NCI-H1694 treated with DMSO at 0.1 percent for 48 hours (cell line): ENCODE measurements around the gene STIL.

ENCODE experiments used
- DNase-seq: peaks from one replicate; lab custom pipeline; 2025; lab: John Stamatoyannopoulos, UW

Gene STIL

DNA sequence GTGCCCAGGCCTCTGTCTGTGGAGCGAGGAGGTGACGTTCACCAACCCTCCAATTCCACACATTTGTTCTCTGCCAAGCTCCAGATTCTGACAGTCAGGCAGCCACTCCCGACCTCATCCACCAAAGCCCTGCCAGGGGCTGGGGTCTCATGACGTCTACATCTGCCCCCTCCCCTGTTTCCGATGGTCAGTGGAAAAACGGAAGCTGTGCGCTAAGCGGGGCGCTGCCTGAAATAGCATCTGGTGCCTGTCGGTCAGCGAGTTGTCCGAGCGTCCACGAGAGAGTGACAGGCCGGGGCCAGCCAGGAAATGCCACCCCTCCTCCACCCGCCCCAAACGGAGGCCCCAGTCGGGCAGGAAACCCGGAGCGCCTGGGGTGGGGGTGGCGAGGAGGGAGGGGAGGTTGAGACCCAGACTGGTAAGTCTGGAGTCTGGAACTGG is 78.7 kb downstream of the STIL start:
- no peak for DNase-seq

- no peak for DNase-seq
These were observed 80.8 kb downstream of the STIL start for GRCh38 chr1:47233186-47233585.

DNA sequence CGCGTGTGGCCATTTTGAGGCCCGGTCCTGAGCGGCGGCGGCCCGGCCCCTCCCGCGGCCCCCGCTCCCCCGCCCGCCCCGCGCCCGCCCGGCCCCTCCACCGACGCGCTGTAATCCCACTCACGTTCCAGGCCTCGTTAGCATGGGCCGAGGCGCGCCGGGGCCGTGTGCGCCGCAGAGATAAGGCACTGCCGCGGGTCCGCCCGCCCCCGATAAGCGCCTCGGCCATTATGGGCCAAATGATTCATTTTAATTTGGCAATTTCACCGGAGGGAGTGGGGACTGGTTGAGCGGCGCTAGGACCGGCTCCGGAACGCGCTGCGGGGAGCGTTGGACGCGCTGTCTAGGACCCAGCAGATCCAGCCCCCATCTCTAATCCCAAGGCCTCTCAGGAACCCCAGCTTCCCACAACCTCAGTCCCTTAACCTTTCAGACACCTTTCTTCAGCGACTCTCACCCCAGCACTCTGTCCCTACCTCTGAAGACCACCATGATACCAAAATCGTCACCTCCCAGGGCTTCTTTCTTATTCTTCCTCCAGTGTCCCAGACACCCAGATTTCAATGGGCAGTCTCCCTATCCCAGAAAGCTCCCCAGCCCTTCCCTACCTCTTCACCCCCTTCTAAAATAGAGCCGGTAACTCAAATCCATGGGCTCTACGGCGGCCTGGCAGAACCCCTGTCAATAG is 81.6 kb downstream of the STIL start, which contains the start of gene TAL1:
TAL1 (minus strand) TSS at position 39 of the 688 bp plus-strand sequence. CDS start 6,337 bp downstream, outside the sequence.
- no peak for DNase-seq

DNA sequence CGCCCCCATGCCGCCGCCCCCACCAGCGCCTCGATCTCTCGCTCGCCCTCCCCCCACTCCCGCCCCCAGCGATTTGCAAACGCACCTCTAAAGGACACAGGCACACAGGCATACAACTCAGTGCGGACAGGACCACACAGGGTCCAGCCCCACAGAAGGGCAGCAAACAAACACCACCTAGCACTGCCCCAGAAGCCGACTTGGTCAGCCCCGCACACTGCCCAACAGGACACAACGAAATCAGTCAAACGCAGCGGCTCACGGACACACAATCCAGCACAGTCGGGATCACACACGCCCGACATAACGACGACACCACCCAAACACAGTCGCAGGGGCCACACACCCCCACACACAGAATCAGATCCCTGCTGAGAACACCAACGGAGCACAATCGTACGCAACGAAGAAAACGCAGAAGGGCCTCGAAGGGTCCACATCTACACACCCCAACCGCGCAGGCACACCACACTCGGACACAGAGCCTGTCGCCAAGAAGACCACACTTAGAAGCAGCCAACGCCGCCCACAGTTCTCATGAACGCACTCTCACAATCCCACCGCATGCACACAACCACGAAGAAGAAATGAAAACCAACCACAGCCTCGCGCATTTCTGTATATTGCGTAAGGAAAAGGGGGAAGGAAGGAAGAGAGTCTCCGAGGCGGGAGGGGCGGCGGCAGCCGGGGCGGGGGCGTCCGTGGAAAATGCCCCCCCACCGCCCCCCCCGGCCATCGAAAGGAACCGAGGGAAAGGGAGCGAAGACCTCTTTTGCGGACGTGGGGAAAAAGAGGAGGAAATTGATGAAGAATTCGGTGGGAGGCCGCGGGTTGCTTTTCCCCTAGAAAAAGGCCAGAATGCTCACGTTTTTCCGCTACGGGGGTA is 82.4 kb downstream of the STIL start:
- no peak for DNase-seq

GRCh38 chr1:47230692-47231300 is 83.2 kb downstream of the STIL start:
- no peak for DNase-seq

DNA sequence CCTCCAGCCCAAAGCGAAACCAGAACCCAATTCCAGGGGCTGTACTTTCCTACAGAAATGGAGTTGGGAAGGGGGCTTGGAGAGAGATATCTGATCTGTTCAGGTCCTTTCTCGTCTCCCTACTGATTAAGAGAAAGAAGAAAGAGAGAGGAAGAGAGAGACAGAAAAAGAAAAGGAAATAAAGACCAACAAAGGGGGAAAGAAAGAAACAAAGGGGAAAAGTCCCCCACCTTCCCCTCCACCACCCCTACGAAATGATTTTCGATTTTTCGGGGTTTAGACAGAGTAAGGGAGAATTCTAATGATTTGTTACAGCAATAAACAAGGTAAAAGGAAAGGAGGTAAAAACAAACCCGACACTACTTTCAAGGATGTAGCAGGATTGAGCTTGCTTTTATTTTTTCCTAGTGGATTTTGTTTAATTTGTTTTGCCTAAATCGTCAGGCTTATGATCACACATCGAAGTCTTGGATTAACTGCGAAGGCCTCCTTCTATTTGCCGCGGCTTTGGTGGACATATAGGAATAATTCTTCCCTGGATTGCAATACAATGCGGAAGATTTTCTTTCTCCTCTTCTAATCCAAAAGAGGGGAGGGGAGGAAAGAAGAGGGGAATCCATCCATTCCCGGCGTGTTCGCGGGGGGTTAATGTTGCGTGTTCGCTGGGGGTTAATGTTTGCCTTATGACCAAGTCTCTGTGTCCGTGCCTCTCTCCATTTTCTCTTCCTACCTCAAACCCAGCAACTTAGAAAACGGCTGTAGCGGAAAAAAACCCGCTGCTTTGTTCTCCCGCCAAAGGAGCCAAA is 83.9 kb downstream of the STIL start:
- DNase-seq, result no peak

DNA sequence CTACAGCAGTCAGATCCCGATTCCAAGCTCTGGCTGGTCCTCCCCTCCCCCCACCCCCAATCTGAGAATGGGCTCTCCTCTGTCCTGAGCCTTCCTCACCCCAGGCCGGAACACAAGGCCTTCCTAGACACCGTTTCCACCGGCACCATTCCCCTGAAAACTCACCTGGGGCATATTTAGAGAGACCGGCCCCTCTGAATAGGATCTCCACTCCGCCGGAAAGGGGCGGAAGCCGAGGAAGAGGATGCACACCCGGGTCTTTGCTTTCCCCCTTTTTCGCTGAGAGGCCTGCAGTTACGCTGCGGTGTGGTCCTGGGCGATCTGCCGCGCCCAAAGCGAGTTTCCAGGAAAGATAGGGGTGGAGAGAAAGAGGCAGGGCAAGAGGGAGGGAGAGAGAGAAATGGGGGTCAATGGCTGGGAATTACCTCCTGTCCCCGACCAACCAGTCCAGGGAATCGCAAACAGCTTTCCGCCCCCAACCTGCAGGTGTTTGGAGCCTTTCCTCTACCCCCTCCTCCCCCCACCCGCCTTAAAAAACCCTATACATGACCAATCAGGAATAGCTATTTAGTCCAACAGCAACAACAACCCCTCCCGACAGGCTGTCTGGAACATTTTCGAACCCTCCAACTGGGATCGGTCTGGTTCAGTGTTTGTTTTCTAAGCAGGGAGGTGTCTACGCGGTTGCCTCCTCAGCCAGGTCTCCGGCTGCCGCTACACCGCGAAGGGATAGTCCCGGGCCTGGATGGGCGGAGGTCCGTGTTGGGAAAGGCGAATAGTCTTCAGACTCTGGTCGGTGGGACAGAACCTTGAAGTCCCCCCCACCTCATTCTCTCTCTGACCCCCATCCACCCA is 84.7 kb downstream of the STIL start:
- DNase-seq, result no peak

- no peak for DNase-seq
These were observed 85.3 kb downstream of the STIL start for GRCh38 chr1:47228644-47229030.

- no peak for DNase-seq
These were observed 86.4 kb downstream of the STIL start for GRCh38 chr1:47227341-47228232.

GRCh38 chr1:47226839-47227215 is 87.1 kb downstream of the STIL start:
- DNase-seq, result no peak

- no peak for DNase-seq
These were observed 87.7 kb downstream of the STIL start for GRCh38 chr1:47226121-47226838.

DNA sequence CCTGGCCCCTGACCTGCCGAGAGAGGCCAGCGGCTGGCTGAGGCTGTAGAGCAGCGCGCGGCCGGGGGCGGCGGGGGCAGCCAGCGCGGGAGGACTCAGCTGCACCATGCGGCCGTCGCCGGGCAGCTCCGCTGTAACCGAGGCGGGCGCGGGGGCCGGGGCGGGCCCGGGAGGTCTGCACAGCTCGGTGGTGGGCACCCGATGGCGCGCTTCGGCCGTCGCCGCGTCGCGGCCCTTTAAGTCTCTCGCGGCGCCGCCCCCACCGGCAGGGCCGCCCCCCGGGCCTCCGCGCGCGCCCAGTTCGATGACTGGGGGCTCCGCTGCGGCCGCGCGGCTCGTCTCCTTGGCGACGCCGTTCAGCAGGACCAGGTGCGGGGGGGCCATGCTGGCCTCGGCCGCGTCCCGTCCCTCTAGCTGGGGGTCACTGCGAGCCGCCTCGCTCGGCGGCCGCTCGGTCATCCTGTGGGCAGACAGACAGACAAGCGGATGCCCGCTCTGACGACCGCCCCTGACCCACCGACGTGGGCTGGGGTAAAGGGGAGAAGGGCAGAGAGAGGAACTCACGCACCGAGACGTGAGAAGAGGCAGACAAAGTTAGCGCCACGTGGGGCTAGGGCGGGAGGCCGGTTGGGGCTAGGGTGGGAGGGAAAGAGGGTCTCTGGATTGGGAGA is 88.4 kb downstream of the STIL start:
- no peak for DNase-seq

DNA sequence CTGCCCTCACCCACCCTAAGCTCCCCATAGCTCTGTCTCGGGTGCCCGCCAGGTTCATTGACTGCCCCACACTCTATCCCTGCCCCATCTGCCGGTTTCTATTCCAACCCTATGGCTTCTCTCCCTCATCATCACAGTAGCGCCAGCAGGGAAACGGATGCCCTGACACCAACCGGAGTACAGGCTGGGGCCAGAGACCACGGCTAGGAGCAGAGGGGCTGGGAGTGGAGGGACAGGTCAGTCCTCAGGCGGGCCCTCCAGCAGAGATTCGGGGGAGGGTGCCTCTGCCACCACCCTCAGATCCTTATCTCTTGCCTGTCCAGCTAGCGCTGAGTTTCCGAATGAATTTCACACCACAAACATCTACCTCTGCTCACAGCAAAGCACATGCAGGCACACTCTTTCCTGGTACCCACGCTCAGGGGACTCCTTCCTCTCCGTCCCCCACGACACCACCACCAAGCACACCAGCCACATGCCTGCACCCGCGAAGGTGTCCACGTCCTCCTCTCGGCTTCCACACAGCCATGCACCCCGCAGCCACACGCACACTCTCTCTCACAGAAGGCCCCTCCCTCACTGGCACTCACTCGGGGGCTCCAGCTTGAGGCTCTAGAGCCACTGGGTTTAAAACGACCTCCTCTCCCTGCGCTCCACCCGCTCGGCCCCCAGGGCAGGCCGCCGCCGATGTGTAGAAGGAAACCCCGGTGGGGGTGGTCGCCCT is 89.1 kb downstream of the STIL start:
- DNase-seq, result no peak

- no peak for DNase-seq
These were observed 89.8 kb downstream of the STIL start for GRCh38 chr1:47223921-47224675.

- no peak for DNase-seq
These were observed 90.6 kb downstream of the STIL start for GRCh38 chr1:47223174-47223920.

DNA sequence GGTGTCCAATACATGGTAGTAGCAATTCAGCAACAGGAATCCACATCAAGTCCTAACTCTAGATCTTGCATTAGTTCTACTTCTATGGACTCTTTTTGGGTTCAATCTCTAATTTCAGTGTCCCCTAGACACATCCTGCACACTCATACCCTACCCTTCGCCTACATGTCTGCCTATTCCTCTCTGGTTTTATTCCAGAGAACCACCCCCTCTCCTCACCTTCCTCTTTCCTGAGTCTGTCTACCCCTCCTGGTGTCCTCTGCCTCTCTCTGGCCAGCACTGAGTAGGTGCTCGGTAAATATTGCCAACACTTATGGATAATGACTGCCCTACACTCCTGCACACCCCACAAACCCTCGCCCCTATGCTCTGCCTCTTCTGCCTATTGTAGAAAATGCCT is 91.5 kb downstream of the STIL start:
- DNase-seq, result no peak
